ENCODE measurements around the gene TUBA3E. TPM values are rescaled to one million over a fixed set of nuclear protein-coding genes. Genes with fewer than 3 reads are reported as not detected.
"Not testable (repeated sequence)": the region's sequence is repeated elsewhere in the genome, so short reads cannot be mapped to it uniquely, and the experiment has no call there.

The TUBA3E gene
- total RNA-seq, 2 donors from 2014 or later: not detected

- ATAC-seq (ENCODE audit: insufficient number of reproducible peaks, low FRiP score, low read depth) (peak; percentile 88), DNase-seq (ENCODE audit: low spot score) (peak; percentile 33)
- Histone ChIP-seq H3K4me1 (ENCODE audit: control insufficient read depth in 1 of 2, low read depth in 2 of 2) (peaks cover 17 to 23% of the 10 kb centered on the region in 2 donors), H3K4me3 (peak within 1 kb of the TSS; percentile 100), H3K27ac (peak within 1 kb of the TSS; percentile 80 to 81)
- peak; percentile 75 for TF ChIP-seq CTCF (IDR thresholded peaks at IDR 0.05)
- H3K27me3 ChIP-seq (replicated peaks; ENCODE audit: insufficient read depth); H3K36me3 ChIP-seq; H3K9me3 ChIP-seq: not testable (repeated sequence)
Observed at GRCh38 chr2:130181880-130182682, 16.2 kb downstream of the TUBA3E start, which contains the start of gene MZT2B. Gene MZT2B, plus strand, starts transcription at chr2:130182262. Its CDS starts 21 bp downstream, at chr2:130182283.

GRCh38 chr2:130181325-130181879 lies 16.8 kb downstream of the TUBA3E start, which contains the start of gene SMPD4:
Gene SMPD4, minus strand, starts transcription at chr2:130181602. Its CDS starts 5,010 bp downstream, at chr2:130176592.
- TF ChIP-seq CTCF (IDR thresholded peaks at IDR 0.05): no peak
- no peaks in the 10 kb centered on the region for H3K9me3 ChIP-seq
- no peaks in the 10 kb centered on the region for H3K27me3 ChIP-seq (replicated peaks; ENCODE audit: insufficient read depth)
- peak within 1 kb of the TSS; percentile 80 to 81 for H3K27ac ChIP-seq
- DNase-seq (ENCODE audit: low spot score): peak; percentile 85
- peaks cover 2% of the 10 kb centered on the region for H3K36me3 ChIP-seq
- peak; percentile 93 for ATAC-seq (ENCODE audit: insufficient number of reproducible peaks, low FRiP score, low read depth)
- peak within 1 kb of the TSS; percentile 100 for H3K4me3 ChIP-seq
- peaks cover 17 to 23% of the 10 kb centered on the region in 2 donors for H3K4me1 ChIP-seq (ENCODE audit: control insufficient read depth in 1 of 2, low read depth in 2 of 2)

GRCh38 chr2:130180404-130181324 lies 17.6 kb downstream of the TUBA3E start:
- ATAC-seq (ENCODE audit: insufficient number of reproducible peaks, low FRiP score, low read depth); DNase-seq (ENCODE audit: low spot score); H3K9me3 ChIP-seq; H3K36me3 ChIP-seq; H3K27me3 ChIP-seq (replicated peaks; ENCODE audit: insufficient read depth): not testable (repeated sequence)
- peaks cover 17 to 23% of the 10 kb centered on the region in 2 donors for H3K4me1 ChIP-seq (ENCODE audit: control insufficient read depth in 1 of 2, low read depth in 2 of 2)
- H3K4me3 ChIP-seq: peak overlapping the region; percentile 100
- peak overlapping the region; percentile 80 to 81 for H3K27ac ChIP-seq

- H3K9me3 ChIP-seq; H3K4me3 ChIP-seq; H3K4me1 ChIP-seq (ENCODE audit: control insufficient read depth in 1 of 2, low read depth in 2 of 2); ATAC-seq (ENCODE audit: insufficient number of reproducible peaks, low FRiP score, low read depth); H3K27ac ChIP-seq; H3K27me3 ChIP-seq (replicated peaks; ENCODE audit: insufficient read depth); DNase-seq (ENCODE audit: low spot score): not testable (repeated sequence)
- peaks cover 31% of the 10 kb centered on the region for H3K36me3 ChIP-seq
Observed at GRCh38 chr2:130174866-130175265, 23.4 kb downstream of the TUBA3E start.

- Histone ChIP-seq H3K9me3 (no peaks in the 10 kb centered on the region), H3K36me3 (peaks cover 38% of the 10 kb centered on the region), H3K27ac (no peak overlapping the region), H3K27me3 (replicated peaks; ENCODE audit: insufficient read depth) (no peaks in the 10 kb centered on the region), H3K4me1 (ENCODE audit: control insufficient read depth in 1 of 2, low read depth in 2 of 2) (no peaks in the 10 kb centered on the region), H3K4me3 (no peak overlapping the region)
- DNase-seq (ENCODE audit: low spot score) (no peak), ATAC-seq (ENCODE audit: insufficient number of reproducible peaks, low FRiP score, low read depth) (no peak)
- no peak for TF ChIP-seq CTCF (IDR thresholded peaks at IDR 0.05)
Observed at GRCh38 chr2:130169896-130170295, 28.3 kb downstream of the TUBA3E start.

- not testable (repeated sequence) for H3K27ac ChIP-seq
- peaks cover 40% of the 10 kb centered on the region for H3K36me3 ChIP-seq
Observed at GRCh38 chr2:130169163-130169562, 29.1 kb downstream of the TUBA3E start.

GRCh38 chr2:130166611-130167010 lies 31.6 kb downstream of the TUBA3E start:
- not testable (repeated sequence) for H3K27ac ChIP-seq; ATAC-seq (ENCODE audit: insufficient number of reproducible peaks, low FRiP score, low read depth)

More at GRCh38 chr2:130169163-130169562, 29.1 kb downstream of the TUBA3E start:
- not testable (repeated sequence) for H3K4me1 ChIP-seq (ENCODE audit: control insufficient read depth in 1 of 2, low read depth in 2 of 2); H3K4me3 ChIP-seq; H3K27me3 ChIP-seq (replicated peaks; ENCODE audit: insufficient read depth); DNase-seq (ENCODE audit: low spot score); H3K9me3 ChIP-seq; ATAC-seq (ENCODE audit: insufficient number of reproducible peaks, low FRiP score, low read depth)

More at GRCh38 chr2:130166611-130167010, 31.6 kb downstream of the TUBA3E start:
- DNase-seq (ENCODE audit: low spot score); H3K4me1 ChIP-seq (ENCODE audit: control insufficient read depth in 1 of 2, low read depth in 2 of 2); H3K4me3 ChIP-seq; H3K27me3 ChIP-seq (replicated peaks; ENCODE audit: insufficient read depth); H3K9me3 ChIP-seq: not testable (repeated sequence)
- H3K36me3 ChIP-seq: peaks cover 31% of the 10 kb centered on the region
